T-helper 9 cell (primary cell): ENCODE measurements around the gene NDUFS8.

ENCODE experiments used
- DNase-seq: peaks from one replicate; pipeline ENCODE4 v3.0.0-alpha.2; 2020

Gene NDUFS8

DNA sequence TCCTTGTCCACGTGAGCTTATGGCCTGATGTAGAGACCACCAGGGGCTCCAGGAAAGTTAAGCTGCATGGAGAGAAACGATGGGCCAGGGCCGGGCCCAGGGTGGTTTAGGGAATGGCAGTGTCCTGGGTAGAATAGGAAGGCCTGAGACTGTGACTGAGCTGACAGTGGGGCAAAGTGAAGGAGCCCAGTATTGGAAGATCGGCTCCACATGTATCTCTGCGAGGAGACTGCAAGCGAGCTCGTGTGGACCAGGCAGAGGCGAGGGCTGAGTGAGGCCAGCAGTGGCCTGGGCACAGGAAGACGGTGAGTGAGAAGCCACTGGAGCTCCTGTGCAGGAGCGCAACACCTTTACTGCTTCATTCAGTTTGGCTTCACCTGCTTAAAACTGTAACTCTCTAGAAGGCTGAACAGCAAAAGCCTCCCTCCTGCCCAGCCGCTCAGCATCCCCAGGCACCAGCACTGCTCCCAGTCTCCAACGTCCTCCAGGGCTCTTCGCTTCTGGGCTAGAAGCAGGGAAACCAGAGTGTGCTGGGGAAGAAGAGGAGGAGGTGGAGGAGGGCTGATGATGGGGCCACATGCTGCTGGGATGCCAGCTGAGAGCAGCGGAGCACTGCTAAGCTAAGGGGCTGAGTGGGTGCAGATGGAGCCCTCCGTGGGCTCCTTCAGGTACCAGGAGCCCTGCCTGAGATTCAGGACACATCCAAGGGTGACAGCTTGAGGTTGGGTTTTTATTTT is 21.8 kb downstream of the NDUFS8 start:
- DNase-seq = no peak

DNA sequence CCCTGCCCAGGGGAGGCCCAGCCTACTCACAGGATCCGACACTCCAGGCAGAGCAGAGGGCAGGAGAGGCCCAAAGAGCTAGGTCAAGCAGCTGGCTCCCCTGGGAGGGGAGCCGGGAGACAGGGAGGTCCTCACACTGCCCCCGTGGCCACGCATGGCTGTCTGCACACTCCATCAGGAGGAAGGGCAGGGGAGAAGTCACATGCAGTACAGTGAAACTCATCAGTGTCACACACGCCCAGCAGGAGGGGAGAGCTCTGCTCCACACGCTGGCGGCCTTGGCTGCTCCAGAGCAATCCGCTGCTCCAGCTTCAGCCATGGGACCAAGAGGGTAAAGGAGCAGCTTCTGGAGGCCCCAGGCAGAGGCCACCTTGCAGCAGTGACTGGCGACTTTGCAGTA is 22.6 kb downstream of the NDUFS8 start:
- DNase-seq = no peak

DNA sequence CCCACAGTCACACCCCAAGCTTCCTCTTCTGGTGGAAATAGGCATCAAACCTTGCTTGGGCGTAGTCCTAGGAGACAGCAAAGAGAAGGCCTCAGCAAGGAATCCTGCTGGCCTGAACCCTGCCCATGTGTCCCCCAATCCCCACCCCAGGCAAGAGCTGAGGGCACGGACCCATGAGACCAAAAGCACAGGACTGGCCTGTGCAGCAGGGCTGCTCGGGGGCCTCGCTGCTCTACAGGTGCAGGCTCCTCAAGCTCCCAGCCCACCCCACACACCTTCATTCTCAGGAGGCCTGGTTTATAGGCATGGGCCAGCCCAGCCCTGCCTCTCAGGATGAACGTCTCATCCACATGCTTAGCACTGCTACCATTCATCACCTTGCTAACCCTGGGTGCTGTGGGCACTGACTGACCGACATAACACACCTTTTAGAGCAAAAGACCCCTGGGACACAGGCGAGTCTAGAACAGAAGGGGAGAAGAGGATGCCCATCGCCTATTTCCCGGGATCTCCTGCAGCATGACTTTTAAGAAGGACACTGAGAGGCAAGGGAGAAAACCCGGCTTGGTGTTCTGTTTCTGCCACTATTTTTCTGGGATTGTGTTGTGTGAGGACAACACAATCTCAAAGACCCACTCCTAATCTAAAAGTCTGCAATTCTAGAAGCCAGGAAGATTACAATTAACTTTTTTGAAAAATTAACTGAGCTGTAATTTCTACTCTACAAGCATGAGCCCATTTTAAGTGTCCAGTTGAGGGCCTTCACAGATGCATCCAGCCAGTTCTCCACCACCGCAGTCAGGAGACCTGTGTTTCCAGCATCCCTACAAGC is 23.7 kb downstream of the NDUFS8 start:
- DNase-seq = no peak

DNA sequence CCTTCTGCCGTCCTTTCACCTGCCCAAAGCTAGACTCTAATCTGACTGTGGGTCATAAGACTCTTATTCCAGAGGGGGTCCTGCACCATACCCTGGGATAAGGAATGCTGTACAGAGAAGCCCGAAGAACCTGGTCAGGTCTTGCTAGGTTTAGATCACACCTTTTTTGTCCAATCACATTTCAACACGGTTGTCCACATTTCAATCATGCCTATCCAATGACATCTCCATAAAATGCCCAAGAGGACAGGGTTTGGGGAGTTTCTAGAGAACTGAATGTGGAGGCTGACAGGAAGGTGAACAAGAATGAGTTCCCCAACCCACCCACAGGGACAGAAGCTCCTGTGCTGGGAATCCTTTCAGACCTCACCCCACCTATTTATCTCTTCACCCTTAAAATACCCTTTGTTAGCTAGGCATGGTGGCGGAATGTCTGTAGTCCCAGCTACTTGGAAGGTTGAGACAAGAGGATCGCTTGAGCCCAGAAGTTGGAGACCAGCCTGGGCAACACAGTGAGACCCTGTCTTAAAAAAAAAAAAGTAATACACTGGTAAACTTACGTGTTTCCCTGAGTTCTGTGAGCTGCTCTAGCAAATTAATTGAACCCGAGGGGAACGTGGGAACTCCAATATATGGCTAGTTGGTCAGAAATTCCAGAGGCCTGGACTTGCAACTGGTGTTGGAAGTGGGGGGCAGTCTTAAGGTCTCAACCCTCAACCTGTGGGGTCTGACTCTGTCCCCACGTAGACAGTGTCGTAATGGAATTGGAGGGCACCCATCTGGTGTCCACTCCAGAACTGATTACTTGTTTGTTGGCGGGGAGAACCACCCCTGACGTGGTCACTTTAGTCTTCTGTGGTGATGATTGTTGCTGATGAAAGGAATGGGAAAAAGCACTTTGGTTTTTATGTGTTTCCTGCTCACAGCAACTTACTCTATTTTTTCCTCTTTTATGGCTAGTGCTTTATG is 26.1 kb downstream of the NDUFS8 start:
- no peak for DNase-seq

DNA sequence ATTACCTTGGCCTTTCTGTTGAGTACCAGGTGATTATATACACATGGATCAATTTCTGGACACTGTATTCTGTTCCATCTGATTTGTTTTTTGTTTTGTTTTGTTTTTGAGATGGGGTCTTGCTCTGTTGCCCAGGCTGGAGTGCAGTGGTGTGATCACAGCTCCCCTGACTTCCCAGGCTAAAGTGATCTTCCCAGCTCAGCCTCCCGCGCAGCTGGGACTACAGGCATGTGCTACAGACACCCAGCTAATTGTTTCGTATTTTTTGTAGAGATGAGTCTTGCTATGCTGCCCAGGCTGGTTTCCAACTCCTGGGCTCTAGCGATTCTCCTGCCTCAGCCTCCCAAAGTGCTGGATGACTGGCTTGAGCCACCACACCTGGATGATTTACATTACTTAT is 27.3 kb downstream of the NDUFS8 start:
- DNase-seq = no peak

DNA sequence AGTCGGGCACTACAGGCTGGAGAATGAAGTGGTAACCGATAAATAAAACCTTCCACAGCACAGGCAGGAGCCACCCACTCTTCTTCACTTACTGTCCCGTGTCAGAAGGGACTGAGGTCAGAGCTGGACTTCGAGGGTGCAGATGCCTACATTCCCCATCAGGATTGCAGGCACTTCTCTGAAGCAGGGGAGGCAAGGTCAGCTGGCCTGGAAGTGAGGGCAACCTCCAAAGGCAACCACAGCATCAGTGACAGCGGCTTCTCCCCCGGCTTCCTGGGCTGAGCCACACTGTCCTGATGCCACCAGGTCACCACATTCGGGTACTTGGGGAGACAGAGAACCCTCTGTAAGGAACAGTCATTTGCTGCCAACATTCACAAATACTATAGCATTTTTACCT is 31.0 kb downstream of the NDUFS8 start:
- DNase-seq = no peak

DNA sequence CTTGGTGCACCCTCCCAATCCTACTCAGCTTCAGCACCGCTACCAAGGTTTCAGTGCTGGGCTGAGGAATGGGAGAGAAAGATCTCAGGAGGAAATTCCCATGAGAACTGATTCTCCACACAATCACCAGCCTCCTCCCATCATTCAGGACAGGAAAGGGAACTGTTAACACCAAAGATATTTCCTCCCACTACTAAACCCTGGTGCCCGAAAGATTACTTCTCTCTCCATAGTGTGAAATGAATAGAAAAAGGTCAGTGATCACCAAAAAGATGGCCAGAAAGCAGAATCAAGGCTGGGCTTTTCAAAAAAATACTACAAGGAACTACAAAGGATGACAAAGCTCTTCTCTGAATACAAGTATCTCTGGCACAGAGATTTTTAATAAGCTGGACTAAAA is 34.4 kb downstream of the NDUFS8 start:
- no peak for DNase-seq

DNA sequence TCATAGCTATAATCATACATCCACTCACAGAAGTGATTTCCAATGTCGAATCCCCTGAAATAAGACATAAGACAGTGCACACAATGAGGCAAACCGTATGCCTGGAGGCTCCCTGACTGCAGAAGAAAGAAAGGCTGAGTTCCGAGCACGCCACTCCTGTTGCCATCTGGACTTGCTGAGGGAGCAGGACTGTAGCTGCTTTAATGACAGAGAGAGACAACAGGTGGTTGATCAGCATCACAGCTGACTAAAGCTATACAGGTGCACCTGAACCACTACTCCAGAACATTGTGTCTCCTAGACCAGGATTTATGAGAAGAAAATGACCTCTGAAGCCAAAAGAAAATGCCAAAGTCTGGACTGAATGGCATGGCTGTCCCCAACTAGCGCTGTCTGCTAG is 35.4 kb downstream of the NDUFS8 start:
- DNase-seq = no peak

DNA sequence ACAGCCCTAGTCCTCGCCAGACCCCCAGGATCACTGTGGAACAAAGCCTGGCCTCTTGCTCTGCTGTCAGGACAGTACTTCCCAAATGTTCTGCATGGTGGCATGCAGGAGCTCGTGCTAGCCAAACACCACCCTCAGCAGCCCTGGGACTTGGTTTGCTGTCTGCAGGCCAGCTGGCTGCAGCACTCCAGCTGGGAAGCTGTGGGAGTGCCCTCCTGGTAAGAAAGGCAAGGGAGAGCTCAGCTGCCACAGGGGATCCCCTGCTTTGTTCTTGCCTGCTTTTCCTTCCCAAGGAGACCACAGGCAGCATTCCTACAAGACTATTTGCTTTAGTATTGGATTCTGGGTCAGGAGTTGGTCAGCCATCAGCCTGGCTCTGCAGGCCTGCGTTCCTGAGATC is 36.3 kb downstream of the NDUFS8 start:
- no peak for DNase-seq

DNA sequence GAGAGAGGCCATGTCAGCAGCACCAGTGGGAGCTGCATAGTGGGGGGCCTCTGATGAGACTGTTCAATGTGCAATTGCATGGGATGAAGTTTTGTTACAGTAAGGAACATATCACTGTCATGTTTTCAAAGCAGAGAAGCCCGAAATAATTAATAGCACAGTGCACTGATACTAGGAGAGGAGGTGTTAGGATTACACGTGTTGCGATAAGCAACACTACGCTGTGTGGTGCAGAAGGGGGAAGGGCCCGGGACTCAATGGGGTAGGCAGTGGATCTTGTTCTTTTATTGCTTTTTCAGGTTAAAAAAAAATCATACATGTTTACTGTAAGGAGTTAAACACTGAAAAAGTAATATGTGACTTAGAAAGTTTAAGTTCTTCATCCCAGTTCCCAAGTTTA is 37.5 kb downstream of the NDUFS8 start:
- no peak for DNase-seq

DNA sequence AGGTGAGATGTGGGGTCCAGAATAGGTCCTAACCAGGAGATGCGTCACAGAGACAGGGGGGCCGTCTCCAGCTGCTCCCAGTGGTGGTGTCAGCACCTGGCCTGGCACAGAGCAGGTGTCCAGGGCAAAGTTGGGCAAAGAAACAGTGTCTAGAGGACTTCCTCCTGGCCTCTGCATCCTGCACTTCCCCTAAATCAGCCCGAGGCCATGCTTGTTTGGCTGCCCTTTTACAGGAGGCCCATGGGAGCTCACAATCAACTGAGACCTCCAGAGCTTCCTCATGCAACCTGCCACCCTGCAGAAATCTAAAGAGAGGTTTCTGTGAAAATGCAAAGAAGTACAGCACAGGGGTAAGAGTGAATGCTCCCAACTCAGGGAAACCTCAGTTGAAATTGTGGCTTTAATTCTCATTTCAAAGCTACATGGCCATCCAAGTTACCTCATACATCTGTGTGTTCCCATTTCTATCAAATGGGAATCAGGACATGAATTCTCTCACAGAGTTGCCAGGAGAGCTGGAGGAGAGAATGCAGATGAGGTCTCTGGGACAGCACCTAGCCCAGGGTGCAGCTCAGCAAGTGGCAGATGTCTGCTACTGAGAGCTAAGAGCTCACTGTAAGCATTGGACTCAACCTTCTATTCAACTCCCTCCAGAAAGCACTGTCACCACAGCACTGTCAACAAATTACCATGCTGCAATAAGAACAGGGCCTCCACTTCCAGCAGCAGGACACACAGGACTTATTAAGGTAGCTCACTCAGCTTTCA is 41.0 kb downstream of the NDUFS8 start:
- DNase-seq = no peak

DNA sequence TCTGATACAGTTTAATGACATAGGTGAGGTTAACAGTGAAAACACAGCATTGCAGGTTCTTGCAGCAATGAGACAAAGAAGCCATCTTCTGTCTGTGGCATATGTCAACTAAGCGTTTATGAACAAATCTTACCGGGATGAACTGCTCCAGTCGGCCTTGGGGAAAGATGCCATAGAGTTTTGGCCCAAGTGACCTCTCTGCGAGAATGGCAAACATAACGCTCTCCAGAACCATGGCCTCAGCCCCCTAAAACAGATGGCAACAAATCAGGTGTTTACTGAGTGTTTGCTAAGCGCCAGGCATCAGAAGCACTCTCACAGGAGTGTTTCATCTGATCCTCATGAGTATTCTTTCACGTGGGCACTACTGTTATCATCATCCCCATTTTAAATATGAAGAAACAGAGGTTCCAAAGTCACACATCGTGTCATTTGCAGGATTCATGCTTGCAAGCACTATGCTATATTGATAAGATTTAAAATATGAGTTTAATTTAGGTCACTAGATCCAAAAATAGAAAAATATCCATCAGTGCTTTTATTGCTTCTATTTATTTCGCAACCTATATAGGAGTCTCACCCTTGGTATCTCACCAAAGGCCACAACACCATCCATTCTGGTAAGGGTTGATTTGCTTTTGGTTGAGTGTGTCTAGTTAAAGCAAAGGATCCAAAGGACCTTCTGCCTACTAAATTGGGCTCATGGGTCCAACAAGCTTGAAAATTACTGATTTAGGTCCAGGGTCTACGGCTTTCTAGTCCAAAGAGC is 44.3 kb downstream of the NDUFS8 start:
- DNase-seq = no peak

DNA sequence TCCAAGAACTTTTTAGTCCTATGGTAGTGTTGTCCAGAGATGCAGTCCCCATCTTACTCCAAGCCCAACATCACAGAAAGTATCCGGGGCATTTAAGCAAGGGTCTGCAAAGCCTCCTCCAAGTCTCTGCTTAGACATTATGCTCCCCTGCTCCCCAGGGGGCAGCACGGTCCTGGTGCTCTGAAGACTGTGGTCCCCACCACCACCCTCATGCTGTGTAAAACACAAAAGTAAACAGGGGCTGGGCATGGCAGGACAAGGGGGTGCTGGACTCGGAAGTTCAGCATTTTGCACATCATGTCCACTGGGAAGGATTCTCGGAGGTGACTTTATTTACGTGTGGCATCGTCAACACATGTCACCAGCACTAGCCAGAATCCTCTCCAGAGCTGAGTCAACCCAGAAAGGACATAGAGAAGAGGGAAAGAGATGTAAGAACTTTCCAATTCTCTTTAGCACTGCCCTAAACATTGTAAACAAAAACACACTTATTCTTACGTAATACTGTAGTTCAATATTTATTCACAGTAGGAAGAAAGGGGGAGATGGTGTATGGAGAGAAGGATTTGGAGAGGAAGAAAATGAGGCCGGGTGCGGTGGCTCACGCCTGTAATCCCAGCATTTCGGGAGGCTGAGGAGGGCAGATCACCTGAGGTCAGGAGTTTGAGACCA is 46.0 kb downstream of the NDUFS8 start:
- DNase-seq = no peak

DNA sequence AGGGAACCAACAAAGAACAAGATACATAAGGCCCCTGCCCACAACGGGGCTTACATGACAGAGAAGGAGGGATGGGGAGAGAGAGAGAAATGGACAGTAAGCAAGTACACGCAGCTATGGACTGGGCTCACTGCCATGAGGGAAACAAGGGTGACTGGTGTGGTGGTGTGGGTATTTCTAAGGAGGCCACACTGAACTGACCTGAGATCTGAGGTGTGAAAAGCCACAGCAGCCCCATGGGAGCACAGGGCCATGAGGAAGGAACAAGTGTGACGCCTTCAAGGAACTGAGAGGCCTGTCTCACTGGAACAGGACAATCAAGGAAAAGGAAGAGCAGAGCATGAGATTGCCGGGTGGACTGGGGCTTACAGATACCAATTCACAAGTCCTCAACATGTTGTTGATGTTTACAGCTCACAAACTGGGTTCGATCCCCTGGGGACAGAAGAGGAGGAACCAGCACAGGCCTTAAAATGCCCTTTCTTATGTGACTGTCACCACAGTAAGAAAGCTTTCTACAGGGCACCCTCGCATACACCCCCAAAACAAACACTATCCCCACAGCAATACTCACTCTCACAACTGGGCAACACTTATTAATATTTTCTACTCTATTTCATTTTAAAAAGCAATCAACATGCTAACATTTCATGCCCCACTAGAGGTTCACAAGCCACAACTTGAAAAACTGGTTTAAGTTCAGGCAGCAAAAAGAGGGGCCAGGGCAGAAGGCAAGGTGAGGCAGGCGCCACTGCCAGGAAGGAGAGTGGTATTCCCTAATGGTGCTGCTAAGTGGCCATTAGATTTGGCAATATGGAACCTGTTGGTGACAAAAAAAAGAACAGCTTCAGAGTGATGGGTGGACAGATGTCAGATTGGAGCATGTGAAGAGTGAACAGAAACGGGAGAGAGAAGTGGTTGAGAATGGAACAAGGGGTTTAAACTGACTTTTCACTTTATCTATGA is 47.4 kb downstream of the NDUFS8 start:
- DNase-seq = no peak

DNA sequence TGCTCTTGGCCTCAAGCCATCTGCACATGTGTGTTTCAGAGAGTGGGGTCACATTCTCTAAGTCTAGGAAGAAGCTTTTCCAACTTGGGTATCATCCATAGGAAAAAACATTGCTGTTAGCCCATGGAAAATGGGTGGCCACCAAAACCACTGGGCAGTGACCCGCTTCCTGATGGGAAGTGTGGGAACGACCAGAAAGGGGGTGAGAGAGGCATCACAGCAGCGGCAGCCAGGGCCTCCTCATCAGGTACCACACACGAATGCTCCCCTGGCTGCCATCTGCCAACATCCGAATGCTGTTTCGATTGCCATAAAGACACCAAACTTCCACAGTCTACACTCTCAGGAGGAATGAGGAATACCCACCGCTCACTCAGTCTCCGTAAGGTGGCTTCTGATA is 50.4 kb downstream of the NDUFS8 start:
- DNase-seq = no peak

DNA sequence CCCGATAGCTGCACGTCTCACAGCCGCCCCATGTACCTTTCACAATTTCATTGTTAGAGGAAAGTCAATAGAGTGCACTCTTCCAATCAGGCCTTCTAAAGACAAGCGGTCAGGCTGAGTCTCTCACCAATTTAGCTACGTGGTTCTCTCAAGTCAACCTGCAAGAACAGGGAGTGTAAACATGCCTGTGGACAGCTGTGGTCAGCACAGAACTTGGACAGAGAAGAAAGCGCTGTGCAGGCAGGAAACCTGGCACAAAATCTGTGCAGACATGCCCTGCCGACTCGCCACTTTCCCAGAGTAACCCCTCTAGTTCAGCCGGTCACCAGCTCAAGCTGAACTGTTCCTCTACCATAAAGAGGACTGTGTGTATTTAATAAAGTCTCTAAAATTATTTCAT is 51.2 kb downstream of the NDUFS8 start:
- DNase-seq = no peak

DNA sequence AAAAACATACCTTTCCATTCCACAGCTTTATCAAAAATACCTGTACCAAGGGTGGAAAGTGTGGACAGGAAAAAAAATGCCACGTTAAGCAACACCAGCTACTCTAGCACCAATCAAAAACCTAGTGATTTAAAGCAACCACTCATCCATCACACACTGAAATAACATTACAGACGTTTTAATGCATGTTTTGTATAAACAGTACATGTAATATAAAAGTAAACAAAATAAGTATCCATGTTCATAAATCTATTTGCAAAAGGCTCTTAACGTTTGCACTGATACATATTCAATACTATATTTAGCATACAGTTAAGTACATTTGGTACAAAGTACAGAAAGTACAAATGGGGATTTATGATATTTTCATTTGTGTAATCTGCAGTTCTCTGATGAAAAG is 52.0 kb downstream of the NDUFS8 start:
- no peak for DNase-seq

DNA sequence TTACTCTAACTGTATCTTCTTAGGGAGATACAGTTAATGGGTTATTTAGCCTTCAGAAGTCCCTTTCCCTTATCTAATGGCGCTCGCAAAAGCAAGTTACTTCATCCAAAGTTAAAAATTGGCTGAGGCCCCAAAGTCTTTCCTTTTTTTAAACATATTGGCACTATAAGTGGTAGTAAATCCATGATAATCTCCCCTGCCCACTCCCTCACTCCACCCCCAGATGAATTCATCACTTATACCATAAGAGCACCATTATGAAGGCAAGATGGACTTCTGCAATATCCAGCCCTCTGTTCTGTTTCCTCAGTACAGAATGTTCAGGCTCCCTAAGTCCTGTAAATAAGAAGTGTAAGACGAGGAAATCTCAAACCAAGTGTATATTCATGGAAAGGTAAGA is 53.0 kb downstream of the NDUFS8 start:
- DNase-seq = no peak
